GM23248 (cell line): Measurements from ENCODE around the gene XXYLT1. TPM values are rescaled to one million over a fixed set of nuclear protein-coding genes. Genes with fewer than 3 reads are reported as not detected.

ENCODE experiments used
- DNase-seq: peaks from one replicate; pipeline ENCODE4 v3.0.0-alpha.2; 2015
- H2AFZ ChIP-seq: fragments of 200-600 bp; sonication (generic); 2 replicates; pipeline ENCODE4 v1.6.1; 2016; ENCODE audit warnings: antibody characterized with exemption
- H3F3A ChIP-seq: fragments of 200-600 bp; sonication (generic); 2 replicates; pipeline ENCODE4 v1.6.1; 2016; ENCODE audit warnings: mild to moderate bottlenecking, antibody characterized with exemption, mixed run types; ENCODE audit not compliant: insufficient read depth
- H3K27ac ChIP-seq: fragments of 200-600 bp; sonication (generic); 2 replicates; pipeline ENCODE4 v1.5.1; 2016; ENCODE audit warnings: mild to moderate bottlenecking
- H3K27me3 ChIP-seq: fragments of 200-600 bp; sonication (generic); replicated peaks from 2 replicates; pipeline ENCODE4 v1.6.1; 2016; ENCODE audit warnings: mild to moderate bottlenecking; ENCODE audit not compliant: insufficient read depth
- H3K36me3 ChIP-seq: fragments of 200-600 bp; sonication (generic); 2 replicates; pipeline ENCODE4 v1.6.1; 2016; ENCODE audit warnings: low read depth, mild to moderate bottlenecking
- H3K4me1 ChIP-seq: fragments of 200-600 bp; sonication (generic); 2 replicates; pipeline ENCODE4 v1.6.1; 2016; ENCODE audit warnings: mild to moderate bottlenecking; ENCODE audit not compliant: insufficient read depth
- H3K4me2 ChIP-seq: fragments of 200-600 bp; sonication (generic); one replicate; pipeline ENCODE4 v1.6.1; 2016; ENCODE audit warnings: mild to moderate bottlenecking; ENCODE audit not compliant: unreplicated experiment
- H3K4me3 ChIP-seq: fragments of 200-600 bp; sonication (generic); 2 replicates; pipeline ENCODE4 v1.5.1; 2016; ENCODE audit warnings: mild to moderate bottlenecking
- H3K79me2 ChIP-seq: fragments of 200-600 bp; sonication (generic); 2 replicates; pipeline ENCODE4 v1.6.1; 2016; ENCODE audit warnings: mild to moderate bottlenecking; ENCODE audit not compliant: insufficient read depth
- H3K9ac ChIP-seq: fragments of 200-600 bp; sonication (generic); 2 replicates; pipeline ENCODE4 v1.6.1; 2016; ENCODE audit warnings: mild to moderate bottlenecking
- H3K9me2 ChIP-seq: fragments of 200-600 bp; sonication (generic); 2 replicates; pipeline ENCODE4 v1.6.1; 2016; ENCODE audit warnings: mixed run types, mild to moderate bottlenecking, moderate library complexity; ENCODE audit not compliant: insufficient read depth
- H3K9me3 ChIP-seq: fragments of 200-600 bp; sonication (generic); one replicate; pipeline ENCODE4 v1.6.1; 2017; ENCODE audit warnings: low read depth
- H4K20me1 ChIP-seq: fragments of 200-600 bp; sonication (generic); 2 replicates; pipeline ENCODE4 v1.6.0; 2016; ENCODE audit not compliant: insufficient read depth
- EZH2 ChIP-seq: fragments of 200-600 bp; sonication (generic); IDR thresholded peaks from 2 replicates; pipeline ENCODE4 v1.6.1; 2018; ENCODE audit warnings: antibody characterized with exemption, mild to moderate bottlenecking; ENCODE audit not compliant: insufficient read depth, poor library complexity, severe bottlenecking
- EZH2phosphoT487 ChIP-seq: fragments of 200-600 bp; sonication (generic); IDR thresholded peaks from 2 replicates; pipeline ENCODE4 v1.6.1; 2018; ENCODE audit warnings: antibody characterized with exemption, moderate library complexity, mild to moderate bottlenecking, low read depth; ENCODE audit not compliant: insufficient read depth
- WGBS, 2 experiments: methylation state at CpG; one replicate each; pipeline ENCODE4 v1.1.6; 2015 to 2017; ENCODE audit warnings: low lambda C conversion rate in 2 of 2, low coverage in 1 of 2; ENCODE audit errors: missing lambda C conversion rate in 2 of 2; 5-methylcytosine and 5-hydroxymethylcytosine counted together
- in situ Hi-C: fragments of 300-500 bp; cut with MboI; formaldehyde crosslinking; loops from 2 replicates; pipeline ENCODE4 v1.15.0; 2020
- polyA plus RNA-seq: library from polyadenylated mRNA; unstranded; fragments of >200 nt; fragmentation: Nextera tagmentation; extraction: Ambion mirVana; gene quantifications from 2 replicates; pipeline ENCODE4 v1.2.1, GENCODE V29; 2016
- total RNA-seq: library from RNA; depleted of rRNA; stranded (reverse); fragments of >200 nt; shearing (Covaris generic); gene quantifications from 2 replicates; pipeline ENCODE4 v1.2.3, GENCODE V29; 2014

XXYLT1 gene
- total and polyA plus RNA-seq, 2 experiments from 2014 or later: 22.8 to 44.7 TPM

DNA sequence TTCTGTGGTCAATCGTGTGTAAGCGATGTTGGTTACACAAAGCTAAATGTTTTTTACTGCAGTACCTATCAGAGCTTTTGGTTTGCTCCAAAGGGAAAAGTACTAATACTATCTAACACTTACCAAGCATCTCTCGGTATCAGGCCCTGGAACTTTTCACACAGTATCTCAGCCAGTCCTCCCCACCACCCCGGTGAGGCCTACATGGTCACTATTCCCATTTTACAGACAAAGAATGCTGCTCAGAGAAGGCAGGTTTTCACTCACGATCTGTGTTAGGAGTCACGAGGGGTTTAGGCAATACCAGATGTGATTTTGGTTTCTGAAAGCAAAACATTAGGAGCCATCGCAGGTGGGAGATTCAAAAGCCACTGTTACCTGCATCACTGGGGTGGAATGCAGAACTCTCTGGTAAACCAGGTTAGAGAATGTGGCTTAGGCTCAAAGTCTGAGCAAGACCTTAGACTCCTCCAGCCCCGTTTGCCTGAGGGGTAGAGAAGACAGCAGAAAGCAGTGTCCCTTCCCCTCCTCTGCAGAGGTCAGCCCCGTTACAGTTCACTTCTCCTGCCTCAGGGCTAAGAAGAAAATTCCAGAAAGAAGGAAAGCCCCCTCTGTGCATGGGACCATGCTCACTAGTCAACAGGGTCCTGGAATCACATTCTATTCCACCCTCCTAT lies 57.2 kb downstream of the XXYLT1 start:
- no peaks in the 10 kb centered on the region for H3K27me3 ChIP-seq
- no peak overlapping the region for H3K27ac ChIP-seq
- H3K9me3 ChIP-seq: no peaks in the 10 kb centered on the region
- in situ Hi-C loops: no loop called here
- H3K9ac ChIP-seq: no peak overlapping the region
- H4K20me1 ChIP-seq: no peaks in the 10 kb centered on the region
- H3K9me2 ChIP-seq: no peaks in the 10 kb centered on the region
- H3F3A ChIP-seq: peaks cover 23% of the 10 kb centered on the region
- TF ChIP-seq EZH2 (no peak), EZH2phosphoT487 (no peak)
- H3K36me3 ChIP-seq: no peaks in the 10 kb centered on the region
- no peak overlapping the region for H2AFZ ChIP-seq
- H3K4me1 ChIP-seq: peaks cover 27% of the 10 kb centered on the region
- H3K4me3 ChIP-seq: no peak overlapping the region
- DNase-seq: no peak
- peaks cover 20% of the 10 kb centered on the region; the same call in 1 of the 2 replicates for H3K79me2 ChIP-seq
- no peak overlapping the region for H3K4me2 ChIP-seq
- WGBS, 2 experiments: 73 to 75% methylated on average over 8 to 9 of the region's 9 CpGs

DNA sequence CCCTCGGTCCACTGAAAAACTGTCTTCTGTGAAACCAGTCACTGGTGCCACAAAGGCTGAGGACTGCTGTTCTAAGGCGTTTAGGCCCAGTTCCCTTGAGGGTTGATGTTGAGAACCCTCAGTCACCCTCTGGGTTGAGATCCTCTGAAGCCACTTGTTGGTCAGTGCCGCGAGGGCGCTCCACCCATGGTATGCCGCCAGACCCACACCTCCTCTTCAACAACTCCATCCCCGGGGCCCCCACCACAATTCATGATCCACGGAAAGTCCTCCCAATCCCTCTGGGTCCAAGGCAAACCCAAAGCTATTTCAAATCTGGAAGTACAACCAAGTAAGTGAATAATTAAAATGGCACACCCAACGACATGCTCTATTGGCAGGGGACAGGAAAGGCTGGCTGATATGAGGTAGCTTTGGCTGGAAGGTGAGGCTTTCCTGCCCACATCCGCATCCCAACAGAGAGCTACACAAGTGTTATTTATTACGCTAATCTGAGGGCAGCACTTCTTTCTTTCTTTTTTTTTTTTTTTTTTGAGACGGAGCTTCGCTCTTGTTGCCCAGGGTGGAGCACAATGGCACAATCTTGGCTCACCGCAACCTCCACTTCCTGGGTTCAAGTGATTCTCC lies 58.1 kb downstream of the XXYLT1 start:
- no peaks in the 10 kb centered on the region for H3K27me3 ChIP-seq
- H3K4me2 ChIP-seq: no peak overlapping the region
- TF ChIP-seq EZH2: no peak
- no peak for TF ChIP-seq EZH2phosphoT487
- H3K36me3 ChIP-seq: no peaks in the 10 kb centered on the region
- H3K27ac ChIP-seq: no peak overlapping the region
- H3K9me3 ChIP-seq: no peaks in the 10 kb centered on the region
- H3K4me3 ChIP-seq: no peak overlapping the region
- peaks cover 28% of the 10 kb centered on the region for H3K79me2 ChIP-seq
- H4K20me1 ChIP-seq: no peaks in the 10 kb centered on the region
- in situ Hi-C loops: no loop called here
- H3K9ac ChIP-seq: no peak overlapping the region
- peaks cover 35% of the 10 kb centered on the region for H3K4me1 ChIP-seq
- no peak overlapping the region for H2AFZ ChIP-seq
- H3F3A ChIP-seq: peaks cover 32% of the 10 kb centered on the region
- 71 to 78% methylated on average over 14 of the region's 14 CpGs for WGBS, 2 experiments
- no peaks in the 10 kb centered on the region for H3K9me2 ChIP-seq
- no peak for DNase-seq

DNA sequence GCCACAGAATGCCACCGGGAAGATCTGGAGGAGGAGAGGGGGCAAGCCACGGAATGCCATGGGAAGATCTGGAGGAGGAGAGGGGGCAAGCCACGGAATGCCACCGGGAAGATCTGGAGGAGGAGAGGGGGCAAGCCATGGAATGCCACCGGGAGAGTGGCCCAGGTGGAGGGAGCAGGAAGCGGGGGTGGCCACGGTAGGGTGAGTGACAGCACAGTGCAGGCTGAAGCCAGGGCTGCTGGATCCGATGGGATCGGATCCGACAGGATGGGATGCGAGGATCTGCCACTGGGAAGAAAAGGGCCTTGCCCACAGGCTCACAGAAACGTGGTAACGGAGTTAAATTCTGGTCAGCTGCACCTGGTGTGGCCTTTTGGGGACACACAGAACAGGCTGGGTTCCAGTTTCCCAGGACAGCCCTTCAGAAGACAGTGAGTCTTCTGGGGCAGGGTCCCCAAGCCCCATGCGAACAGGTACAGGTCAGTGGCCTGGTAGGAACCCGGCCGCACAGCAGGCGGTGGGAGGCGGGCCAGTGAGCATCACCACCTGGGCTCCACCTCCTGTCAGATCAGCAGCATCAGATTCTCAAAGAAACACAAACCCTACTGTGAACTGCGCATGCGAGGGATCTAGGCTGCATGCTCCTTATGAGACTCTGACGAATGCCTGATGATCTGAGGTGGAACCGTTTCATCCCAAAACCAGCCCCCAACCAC lies 58.8 kb downstream of the XXYLT1 start:
- 97 to 99% methylated on average over 17 to 22 of the region's 22 CpGs for WGBS, 2 experiments
- Histone ChIP-seq H3K4me2 (no peak overlapping the region), H3K36me3 (no peaks in the 10 kb centered on the region), H2AFZ (no peak overlapping the region), H3K79me2 (peaks cover 35% of the 10 kb centered on the region), H3K9ac (no peak overlapping the region), H3K27me3 (no peaks in the 10 kb centered on the region), H3K4me1 (peaks cover 40% of the 10 kb centered on the region), H3K4me3 (no peak overlapping the region), H3K9me3 (no peaks in the 10 kb centered on the region), H3K9me2 (no peaks in the 10 kb centered on the region), H4K20me1 (no peaks in the 10 kb centered on the region), H3F3A (peaks cover 38% of the 10 kb centered on the region), H3K27ac (no peak overlapping the region)
- no peak for TF ChIP-seq EZH2phosphoT487
- TF ChIP-seq EZH2: no peak
- no peak for DNase-seq
- in situ Hi-C loops: no loop called here

DNA sequence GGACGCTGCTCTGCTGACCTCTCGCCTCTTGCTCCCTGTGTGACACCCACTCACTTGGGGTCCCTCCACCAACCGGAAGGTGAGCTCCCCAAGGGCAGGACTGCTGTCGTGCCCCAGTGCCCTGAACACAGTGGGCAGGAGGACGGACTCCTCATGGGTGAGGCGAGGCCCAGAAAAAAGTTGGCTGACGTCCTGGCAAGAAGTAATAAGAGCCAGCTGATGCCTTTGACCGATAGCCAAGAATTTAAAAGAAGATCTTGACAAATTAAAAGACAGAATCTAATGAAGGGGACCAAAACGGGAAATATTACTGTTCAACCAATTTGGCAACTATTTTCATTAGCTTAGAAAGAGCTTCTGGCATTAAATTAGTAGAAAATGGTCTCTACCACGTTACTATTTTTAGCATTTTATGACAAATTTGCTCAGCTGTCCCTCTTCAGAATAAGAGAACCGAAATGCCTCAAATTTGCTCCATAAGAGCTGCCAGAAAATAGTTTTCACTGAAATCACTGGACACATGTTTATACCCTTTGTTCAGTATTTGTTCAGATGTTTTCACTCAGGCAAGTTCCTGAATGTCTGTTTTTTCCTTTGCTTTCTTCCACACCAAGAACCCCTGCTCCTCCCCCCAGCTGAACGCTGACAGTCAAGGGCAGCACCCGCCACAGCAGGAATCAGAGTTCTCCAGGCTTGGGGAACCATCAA lies 60.5 kb downstream of the XXYLT1 start:
- Histone ChIP-seq H3K9me3 (no peaks in the 10 kb centered on the region), H3K79me2 (peaks cover 47% of the 10 kb centered on the region), H3K27ac (peak overlapping the region; percentile 93), H3K9ac (peak overlapping the region; percentile 75), H3K4me1 (peaks cover 44% of the 10 kb centered on the region), H3K4me2 (peak overlapping the region; percentile 80), H3K36me3 (no peaks in the 10 kb centered on the region), H4K20me1 (no peaks in the 10 kb centered on the region), H3K27me3 (no peaks in the 10 kb centered on the region), H3K9me2 (no peaks in the 10 kb centered on the region), H3K4me3 (peak overlapping the region; percentile 52), H3F3A (peaks cover 43% of the 10 kb centered on the region), H2AFZ (peak overlapping the region; percentile 61)
- DNase-seq: peak; percentile 92
- WGBS, 2 experiments: 1 to 2% methylated on average over 13 of the region's 13 CpGs
- in situ Hi-C loops: no loop called here
- no peak for TF ChIP-seq EZH2
- no peak for TF ChIP-seq EZH2phosphoT487
